ENCODE data around the gene ECT2L.

The ECT2L gene

GRCh38 chr6:138803861-138804260, 8.0 kb downstream of the ECT2L start:
- ATAC-seq (ENCODE audit: low read depth) (no peak), DNase-seq (ENCODE audit: low spot score) (no peak)
- no peak for TF ChIP-seq CTCF (IDR thresholded peaks at IDR 0.05; ENCODE audit: poor library complexity, severe bottlenecking)
- no peaks in the 10 kb centered on the region for H3K9me3 ChIP-seq (ENCODE audit: severe bottlenecking)
- H3K27ac ChIP-seq (ENCODE audit: poor library complexity, severe bottlenecking) = no peak overlapping the region
- H3K27me3 ChIP-seq (ENCODE audit: insufficient read depth, poor library complexity, severe bottlenecking) = no peaks in the 10 kb centered on the region
- no peaks in the 10 kb centered on the region for H3K36me3 ChIP-seq (ENCODE audit: low read depth)
- no peaks in the 10 kb centered on the region for H3K4me1 ChIP-seq (ENCODE audit: insufficient read depth, poor library complexity, severe bottlenecking)
- no peak overlapping the region for H3K4me3 ChIP-seq (ENCODE audit: severe bottlenecking)

DNA sequence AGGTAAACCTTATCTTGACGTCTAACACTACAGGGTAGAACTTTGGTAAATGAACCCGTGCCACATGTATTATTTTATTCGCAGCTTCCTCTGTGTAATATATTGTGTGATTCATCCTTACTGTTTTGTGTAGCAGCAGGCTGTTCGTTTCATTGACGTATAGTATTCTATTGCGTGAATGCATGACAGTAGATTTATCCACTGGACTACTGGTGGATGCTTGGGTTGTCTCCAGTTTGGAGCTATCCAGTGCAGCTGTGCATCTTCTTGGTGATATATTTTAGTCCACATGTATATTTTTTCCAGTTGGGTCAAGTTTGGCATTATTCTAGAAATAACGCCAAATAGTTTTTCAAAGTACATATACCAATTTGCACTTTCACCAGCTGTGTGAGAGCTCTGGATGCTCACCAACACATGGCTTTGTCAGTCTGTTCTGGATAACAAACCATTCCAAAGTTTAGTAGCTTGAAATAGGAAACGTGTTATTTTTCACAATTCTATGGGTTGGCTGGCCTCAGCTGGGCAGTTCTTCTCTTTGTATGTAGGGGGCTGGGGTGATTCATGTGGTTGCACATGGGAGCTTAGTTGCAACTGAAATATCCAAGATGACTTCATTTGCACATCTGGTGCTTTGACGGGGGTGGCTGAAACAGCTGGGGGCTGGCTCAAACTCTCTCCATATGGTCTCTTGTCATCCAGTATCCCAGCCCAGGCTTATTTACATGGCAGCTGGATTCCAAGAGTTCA, 9.3 kb downstream of the ECT2L start:
- H3K36me3 ChIP-seq (ENCODE audit: low read depth) = no peaks in the 10 kb centered on the region
- no peak overlapping the region for H3K4me3 ChIP-seq (ENCODE audit: severe bottlenecking)
- no peak overlapping the region for H3K27ac ChIP-seq (ENCODE audit: poor library complexity, severe bottlenecking)
- TF ChIP-seq CTCF (IDR thresholded peaks at IDR 0.05; ENCODE audit: poor library complexity, severe bottlenecking) = no peak
- H3K9me3 ChIP-seq (ENCODE audit: severe bottlenecking) = no peaks in the 10 kb centered on the region
- no peak for ATAC-seq (ENCODE audit: low read depth)
- no peaks in the 10 kb centered on the region for H3K4me1 ChIP-seq (ENCODE audit: insufficient read depth, poor library complexity, severe bottlenecking)
- H3K27me3 ChIP-seq (ENCODE audit: insufficient read depth, poor library complexity, severe bottlenecking) = no peaks in the 10 kb centered on the region
- no peak for DNase-seq (ENCODE audit: low spot score)

DNA sequence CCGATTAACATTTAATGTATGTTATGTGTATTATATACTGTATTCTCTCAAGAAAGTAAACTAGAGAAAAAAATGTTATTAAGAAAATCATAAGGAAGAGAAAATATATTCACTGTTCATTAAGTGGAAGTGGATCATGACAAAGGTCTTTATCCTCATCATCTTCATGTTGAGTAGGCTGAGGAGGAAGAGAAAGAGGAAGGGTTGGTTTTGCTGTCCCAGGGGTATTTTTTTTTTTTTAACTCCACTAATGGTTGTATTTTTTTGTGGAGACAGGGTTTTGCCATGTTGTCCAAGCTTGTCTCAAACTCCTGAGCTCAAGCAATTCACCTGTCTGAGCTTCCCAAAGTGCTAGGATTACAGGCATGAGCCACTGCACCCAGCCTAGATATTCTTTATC, 11.0 kb downstream of the ECT2L start:
- DNase-seq (ENCODE audit: low spot score) = no peak
- no peaks in the 10 kb centered on the region for H3K27me3 ChIP-seq (ENCODE audit: insufficient read depth, poor library complexity, severe bottlenecking)
- H3K9me3 ChIP-seq (ENCODE audit: severe bottlenecking) = no peaks in the 10 kb centered on the region
- no peak overlapping the region for H3K27ac ChIP-seq (ENCODE audit: poor library complexity, severe bottlenecking)
- no peak overlapping the region for H3K4me3 ChIP-seq (ENCODE audit: severe bottlenecking)
- TF ChIP-seq CTCF (IDR thresholded peaks at IDR 0.05; ENCODE audit: poor library complexity, severe bottlenecking) = no peak
- no peak for ATAC-seq (ENCODE audit: low read depth)
- H3K4me1 ChIP-seq (ENCODE audit: insufficient read depth, poor library complexity, severe bottlenecking) = no peaks in the 10 kb centered on the region
- H3K36me3 ChIP-seq (ENCODE audit: low read depth) = no peaks in the 10 kb centered on the region

DNA sequence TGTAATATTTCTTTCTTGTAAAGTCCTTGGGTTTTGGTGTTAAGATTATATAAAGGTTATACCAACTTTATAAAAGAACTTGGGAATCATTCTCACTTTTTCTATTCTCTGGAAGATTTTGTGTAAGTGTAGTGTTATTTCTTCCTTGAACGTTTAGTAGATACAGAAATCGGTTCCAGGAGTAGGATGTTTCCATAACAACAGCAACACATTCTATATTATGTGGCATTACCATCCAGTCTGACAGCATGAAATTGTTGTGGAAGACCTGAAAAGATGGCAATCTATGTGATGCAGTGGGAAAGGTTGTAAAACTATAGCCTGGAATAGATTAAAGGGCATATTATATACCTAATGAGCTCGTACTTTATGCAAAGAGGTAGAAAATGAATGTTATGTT, 13.8 kb downstream of the ECT2L start:
- Histone ChIP-seq H3K4me3 (ENCODE audit: severe bottlenecking) (no peak overlapping the region), H3K4me1 (ENCODE audit: insufficient read depth, poor library complexity, severe bottlenecking) (peaks cover 7% of the 10 kb centered on the region), H3K36me3 (ENCODE audit: low read depth) (no peaks in the 10 kb centered on the region), H3K9me3 (ENCODE audit: severe bottlenecking) (no peaks in the 10 kb centered on the region), H3K27me3 (ENCODE audit: insufficient read depth, poor library complexity, severe bottlenecking) (no peaks in the 10 kb centered on the region), H3K27ac (ENCODE audit: poor library complexity, severe bottlenecking) (no peak overlapping the region)
- no peak for TF ChIP-seq CTCF (IDR thresholded peaks at IDR 0.05; ENCODE audit: poor library complexity, severe bottlenecking)
- no peak for DNase-seq (ENCODE audit: low spot score)
- no peak for ATAC-seq (ENCODE audit: low read depth)

DNA sequence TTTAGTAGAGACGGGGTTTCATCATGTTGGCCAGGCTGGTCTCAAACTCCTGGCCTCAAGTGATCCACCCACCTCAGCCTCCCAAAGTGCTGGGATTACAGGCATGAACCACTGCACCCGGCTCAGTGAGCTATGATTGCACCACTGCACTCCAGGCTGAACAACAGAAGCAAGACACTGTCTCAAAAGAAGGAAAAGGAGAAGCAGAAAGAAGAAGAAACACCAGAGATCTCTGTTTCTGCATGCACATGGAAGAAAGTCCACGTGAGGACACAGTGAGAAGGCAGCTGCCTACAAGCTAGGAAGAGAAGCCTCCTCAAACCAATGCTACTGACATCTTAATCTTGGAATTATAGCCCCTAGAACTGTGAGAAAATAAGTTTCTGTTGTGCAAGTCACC, 16.0 kb downstream of the ECT2L start:
- H3K27me3 ChIP-seq (ENCODE audit: insufficient read depth, poor library complexity, severe bottlenecking) = no peaks in the 10 kb centered on the region
- H3K4me1 ChIP-seq (ENCODE audit: insufficient read depth, poor library complexity, severe bottlenecking) = peaks cover 13% of the 10 kb centered on the region
- H3K4me3 ChIP-seq (ENCODE audit: severe bottlenecking) = no peak overlapping the region
- H3K36me3 ChIP-seq (ENCODE audit: low read depth) = no peaks in the 10 kb centered on the region
- no peak for TF ChIP-seq CTCF (IDR thresholded peaks at IDR 0.05; ENCODE audit: poor library complexity, severe bottlenecking)
- DNase-seq (ENCODE audit: low spot score) (no peak), ATAC-seq (ENCODE audit: low read depth) (no peak)
- H3K27ac ChIP-seq (ENCODE audit: poor library complexity, severe bottlenecking) = no peak overlapping the region
- H3K9me3 ChIP-seq (ENCODE audit: severe bottlenecking) = no peaks in the 10 kb centered on the region

Measured in RWPE2 (cell line).